ENCODE data around the gene NFASC. TPM values are rescaled to one million over a fixed set of nuclear protein-coding genes. Genes with fewer than 3 reads are reported as not detected.

Gene NFASC
- total RNA-seq, 1 donor from 2014 or later, result 11.1 TPM

- no peak for ATAC-seq (ENCODE audit: poor library complexity)
Observed at GRCh38 chr1:204968135-204968534, 97.5 kb downstream of the NFASC start.

GRCh38 chr1:204968951-204969350 lies 98.3 kb downstream of the NFASC start:
- no peak for ATAC-seq (ENCODE audit: poor library complexity)
- intact Hi-C loops (cut with DNase I), result no loop called here
- no peak for DNase-seq

More at GRCh38 chr1:204968135-204968534, 97.5 kb downstream of the NFASC start:
- no peak for DNase-seq
- intact Hi-C loops (cut with DNase I), result no loop called here

GRCh38 chr1:204970937-204971336 lies 100.3 kb downstream of the NFASC start:
- intact Hi-C loops (cut with DNase I), result no loop called here
- no peak for ATAC-seq (ENCODE audit: poor library complexity)
- DNase-seq, result no peak

- ATAC-seq (ENCODE audit: poor library complexity) (no peak), DNase-seq (no peak)
- intact Hi-C loops (cut with DNase I), result no loop called here
Observed at GRCh38 chr1:204971517-204972336, 101.1 kb downstream of the NFASC start.

GRCh38 chr1:204972426-204972825 lies 101.8 kb downstream of the NFASC start:
- intact Hi-C loops (cut with DNase I), result no loop called here
- DNase-seq (no peak), ATAC-seq (ENCODE audit: poor library complexity) (no peak)

- intact Hi-C loops (cut with DNase I), result no loop called here
- ATAC-seq (ENCODE audit: poor library complexity) (no peak), DNase-seq (no peak)
Observed at GRCh38 chr1:204973449-204973848, 102.8 kb downstream of the NFASC start.

DNA sequence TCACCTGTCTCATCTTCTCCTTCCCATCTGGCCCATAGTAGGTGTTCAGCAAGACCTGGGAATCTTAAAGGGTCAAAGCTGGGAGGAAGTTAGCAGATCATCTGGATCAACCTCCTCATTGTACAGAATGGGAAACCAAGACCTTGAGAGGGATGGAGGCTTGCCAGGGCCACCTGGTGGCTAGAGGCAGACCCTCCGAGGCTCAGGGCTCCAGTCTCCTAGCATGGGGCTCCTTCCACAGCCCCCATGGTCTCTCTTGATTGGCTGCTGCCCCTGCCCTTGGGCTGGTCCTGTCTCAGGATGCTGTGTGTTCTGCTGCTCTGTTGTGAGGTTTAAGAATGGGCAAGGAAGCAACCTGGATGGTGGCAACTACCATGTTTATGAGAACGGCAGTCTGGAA lies 103.7 kb downstream of the NFASC start:
- ATAC-seq (ENCODE audit: poor library complexity) (no peak), DNase-seq (no peak)
- intact Hi-C loops (cut with DNase I), result no loop called here

DNA sequence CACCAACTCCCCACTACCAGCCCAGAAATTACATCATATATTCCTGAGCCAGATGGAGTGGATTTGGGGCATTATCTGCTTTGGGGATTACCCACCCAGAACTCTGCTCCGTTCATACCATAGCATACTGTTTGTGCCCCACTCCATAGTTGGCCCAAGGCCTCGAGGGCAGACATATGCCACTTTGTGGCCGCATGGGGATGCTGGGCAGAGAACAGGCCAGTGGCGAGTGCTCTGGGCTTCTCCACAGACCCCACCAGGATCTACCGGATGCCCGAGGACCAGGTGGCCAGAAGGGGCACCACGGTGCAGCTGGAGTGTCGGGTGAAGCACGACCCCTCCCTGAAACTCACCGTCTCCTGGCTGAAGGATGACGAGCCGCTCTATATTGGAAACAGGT lies 104.4 kb downstream of the NFASC start:
- no peak for ATAC-seq (ENCODE audit: poor library complexity)
- DNase-seq, result no peak
- intact Hi-C loops (cut with DNase I), result no loop called here

GRCh38 chr1:204975568-204976235 lies 105.0 kb downstream of the NFASC start:
- intact Hi-C loops (cut with DNase I), result no loop called here

GRCh38 chr1:204976646-204977045 lies 106.0 kb downstream of the NFASC start:
- DNase-seq, result no peak
- ATAC-seq (ENCODE audit: poor library complexity), result no peak
- intact Hi-C loops (cut with DNase I), result no loop called here

More at GRCh38 chr1:204975568-204976235, 105.0 kb downstream of the NFASC start:
- peak; percentile 54 for DNase-seq
- ATAC-seq (ENCODE audit: poor library complexity), result peak; percentile 87

DNA sequence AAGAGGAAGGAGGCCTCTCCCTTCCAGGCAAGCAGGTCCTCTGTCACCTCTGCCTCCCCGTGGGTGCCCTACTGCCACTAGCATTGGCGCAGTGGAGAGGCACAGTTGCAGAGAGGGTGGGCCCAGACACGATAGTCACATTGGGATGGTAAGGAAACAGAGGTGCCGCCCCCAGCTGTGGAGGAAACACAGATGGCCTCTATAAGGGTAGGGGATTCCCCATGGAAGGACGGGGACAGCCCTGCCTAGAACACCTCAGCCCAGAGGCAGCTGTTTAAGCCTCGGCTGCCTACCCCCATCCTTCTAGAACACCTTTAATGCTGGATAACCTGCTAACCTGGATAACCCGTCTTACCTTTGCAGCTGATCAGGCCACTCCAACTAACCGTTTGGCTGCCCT lies 106.7 kb downstream of the NFASC start:
- ATAC-seq (ENCODE audit: poor library complexity) (no peak), DNase-seq (no peak)
- intact Hi-C loops (cut with DNase I), result no loop called here

DNA sequence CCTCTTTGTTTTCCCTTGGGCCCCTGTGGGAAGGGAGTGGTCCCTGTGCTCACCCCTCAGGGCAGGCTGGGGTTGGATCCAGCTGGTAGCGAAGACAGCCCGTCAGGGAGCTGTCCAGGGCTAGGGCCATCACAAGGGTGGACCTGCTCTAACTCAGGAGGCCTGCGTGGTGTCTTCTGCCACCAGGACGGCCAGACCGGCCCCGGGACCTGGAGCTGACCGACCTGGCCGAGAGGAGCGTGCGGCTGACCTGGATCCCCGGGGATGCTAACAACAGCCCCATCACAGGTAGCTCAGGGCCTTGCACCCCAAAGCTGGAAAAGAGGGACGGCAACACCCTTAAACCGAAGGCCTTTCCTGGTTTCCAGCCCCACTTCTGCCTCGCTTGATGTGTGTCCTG lies 108.1 kb downstream of the NFASC start:
- intact Hi-C loops (cut with DNase I), result no loop called here
- ATAC-seq (ENCODE audit: poor library complexity) (no peak), DNase-seq (no peak)

DNA sequence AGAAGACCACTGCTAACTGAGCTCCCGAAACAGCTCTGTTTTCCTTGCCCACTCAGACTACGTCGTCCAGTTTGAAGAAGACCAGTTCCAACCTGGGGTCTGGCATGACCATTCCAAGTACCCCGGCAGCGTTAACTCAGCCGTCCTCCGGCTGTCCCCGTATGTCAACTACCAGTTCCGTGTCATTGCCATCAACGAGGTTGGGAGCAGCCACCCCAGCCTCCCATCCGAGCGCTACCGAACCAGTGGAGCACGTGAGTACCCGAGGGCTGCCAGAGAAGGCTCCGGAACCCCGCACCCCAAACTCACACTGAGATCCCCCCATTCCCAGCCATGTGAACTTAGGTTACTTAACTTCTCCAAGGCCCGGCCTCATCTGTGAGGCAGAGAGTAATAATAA lies 108.6 kb downstream of the NFASC start:
- DNase-seq (no peak), ATAC-seq (ENCODE audit: poor library complexity) (no peak)
- intact Hi-C loops (cut with DNase I), result no loop called here

GRCh38 chr1:204979891-204980649 lies 109.4 kb downstream of the NFASC start:
- ATAC-seq (ENCODE audit: poor library complexity), result no peak
- no peak for DNase-seq
- intact Hi-C loops (cut with DNase I), result no loop called here

DNA sequence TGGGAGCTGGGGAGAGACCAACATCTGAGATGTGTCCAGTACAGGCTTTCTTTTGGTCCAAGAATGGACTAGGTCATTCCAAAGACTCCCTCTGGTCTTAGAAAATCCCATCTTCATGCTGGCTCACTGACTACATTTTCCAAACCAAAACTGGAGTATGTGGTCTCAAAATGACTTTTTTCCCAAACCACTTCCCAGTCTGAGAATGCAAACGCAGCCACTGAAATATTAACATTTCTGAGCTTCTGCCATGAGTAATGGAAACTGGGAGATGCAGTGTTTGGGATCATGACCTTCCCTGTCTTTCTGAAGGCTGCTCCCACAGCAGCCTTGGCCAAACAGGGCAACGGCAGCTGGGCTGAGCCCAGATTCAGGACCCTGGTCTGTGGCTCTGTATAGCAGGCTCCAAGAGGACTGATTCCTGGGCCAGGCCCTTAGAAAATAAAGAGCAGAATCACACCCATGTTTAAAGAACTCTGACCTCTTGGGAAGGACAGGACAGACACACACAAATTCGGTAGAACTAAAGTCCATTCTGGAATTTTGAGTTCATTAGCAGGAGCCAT lies 110.3 kb downstream of the NFASC start:
- ATAC-seq (ENCODE audit: poor library complexity), result no peak
- intact Hi-C loops (cut with DNase I), result no loop called here
- no peak for DNase-seq

GRCh38 chr1:204983136-204983535 lies 112.5 kb downstream of the NFASC start:
- intact Hi-C loops (cut with DNase I), result no loop called here
- ATAC-seq (ENCODE audit: poor library complexity), result no peak
- no peak for DNase-seq

GRCh38 chr1:204983881-204984280 lies 113.2 kb downstream of the NFASC start:
- DNase-seq (no peak), ATAC-seq (ENCODE audit: poor library complexity) (no peak)
- intact Hi-C loops (cut with DNase I), result no loop called here

DNA sequence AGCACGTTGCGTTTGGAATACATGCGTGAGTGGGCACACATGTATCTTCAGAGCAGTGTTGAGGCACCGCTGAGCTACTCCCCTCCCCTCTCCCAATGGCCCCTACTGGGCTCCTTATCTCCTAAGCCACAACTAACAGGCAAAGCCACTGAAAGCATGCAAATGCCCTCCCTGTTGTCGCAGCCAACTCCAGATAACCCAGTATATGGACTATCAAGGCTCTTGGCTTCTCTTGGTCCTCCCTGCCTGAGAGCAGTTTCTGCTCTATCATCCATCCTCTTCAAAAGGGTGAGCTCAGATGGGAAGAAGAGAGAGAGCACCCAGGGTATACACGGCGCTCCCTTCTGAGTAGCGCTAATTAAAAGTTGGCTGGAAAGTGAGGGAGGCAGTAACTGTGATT lies 113.8 kb downstream of the NFASC start:
- ATAC-seq (ENCODE audit: poor library complexity) (no peak), DNase-seq (no peak)
- intact Hi-C loops (cut with DNase I), result no loop called here

- intact Hi-C loops (cut with DNase I), result loop anchor here (5.0 kb wide), 1 partner anchor 271 kb away; no protein-coding TSS in a partner anchor
- ATAC-seq (ENCODE audit: poor library complexity), result no peak
- no peak for DNase-seq
Observed at GRCh38 chr1:204986181-204986580, 115.5 kb downstream of the NFASC start.

All from Right ventricle myocardium superior (tissue), 1 donor.